Measurements from ENCODE around the gene PLK1. TPM values are rescaled to one million over a fixed set of nuclear protein-coding genes. Genes with fewer than 3 reads are reported as not detected.
A peak's percentile ranks its signal among the peaks of the same experiment; 100 is the strongest.

Gene PLK1
- total and polyA plus RNA-seq, 2 of the 13 experiments (the other 11 are each of a cell fraction or from before 2014, with no cell fraction given), result 71.5 to 76.3 TPM

DNA sequence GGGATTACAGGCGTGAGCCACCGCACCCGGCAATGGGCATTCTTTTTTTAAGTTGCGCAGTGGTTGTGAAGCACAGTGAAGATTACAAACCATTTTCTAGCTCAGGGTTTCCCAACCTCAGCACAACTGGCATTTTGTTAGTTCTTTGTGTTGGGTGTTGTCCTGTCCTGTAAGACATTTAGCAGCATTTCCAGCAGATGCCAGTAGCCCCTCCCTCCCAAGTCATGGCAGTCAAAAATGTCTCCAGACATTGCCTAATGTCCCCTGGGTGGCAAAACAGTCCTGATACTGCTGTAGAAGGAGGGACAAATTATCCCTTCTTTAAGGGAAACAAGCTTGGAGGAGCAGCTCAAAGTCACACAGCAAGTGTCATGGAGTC is 15.6 kb downstream of the PLK1 start:
- Histone ChIP-seq H3K9me3 (ENCODE audit: low read length) (no peaks in the 10 kb centered on the region), H3K4me3 (replicated peaks in 1 of 3; ENCODE audit: insufficient read depth in 1 of 3, low read depth in 2 of 3, low read length in 3 of 3) (peak overlapping the region; percentile 42 to 69 (median 50); a peak in 5 of 6 replicates), H3K79me2 (ENCODE audit: insufficient read depth, low read length) (no peaks in the 10 kb centered on the region), H2AFZ (ENCODE audit: low read length) (no peak overlapping the region), H3K27ac (ENCODE audit: extremely low read length, insufficient read depth, low read length) (peak overlapping the region; percentile 9), H3K4me2 (ENCODE audit: low read depth, low read length) (peak overlapping the region; percentile 93), H3K4me1 (ENCODE audit: insufficient read depth, low read length) (peaks cover 28% of the 10 kb centered on the region), H3K27me3 (ENCODE audit: control insufficient read depth in 1 of 2, insufficient read depth in 2 of 2, low read length in 2 of 2) (no peaks in the 10 kb centered on the region), H4K20me1 (ENCODE audit: insufficient read depth, low read length) (no peaks in the 10 kb centered on the region; the same call in 1 of the 2 replicates), H3K9ac (ENCODE audit: insufficient read depth, low read depth, low read length) (peak overlapping the region; percentile 21; the same call in 1 of the 2 replicates), H3K36me3 (replicated peaks in 1 of 2; ENCODE audit: control insufficient read depth in 1 of 2, insufficient read depth in 2 of 2, low read length in 2 of 2) (peaks cover 23 to 31% of the 10 kb centered on the region in 2 experiments)
- no peak for ATAC-seq
- TF ChIP-seq REL (CRISPR knock-in tag; conservative IDR thresholded peaks at IDR 0.05), result 0 out of 2 replicates have a peak, but pooled peaks have one; percentile 46
- TF ChIP-seq GTF3A (CRISPR knock-in tag; conservative IDR thresholded peaks at IDR 0.05), result 0 out of 2 replicates have a peak, but pooled peaks have one; percentile 16
- TF ChIP-seq ZNF577 (CRISPR knock-in tag; IDR thresholded peaks at IDR 0.05; ENCODE audit: borderline replicate concordance, low read depth), result 0 out of 2 replicates have a peak, but pooled peaks have one; percentile 15
- TF ChIP-seq RELA (CRISPR knock-in tag; IDR thresholded peaks at IDR 0.05), result no peak
- TF ChIP-seq ZNF556 (CRISPR knock-in tag; IDR thresholded peaks at IDR 0.05; ENCODE audit: borderline replicate concordance), result 0 out of 2 replicates have a peak, but pooled peaks have one; percentile 0
- TF ChIP-seq ZSCAN29 (CRISPR knock-in tag; conservative IDR thresholded peaks at IDR 0.05), result 0 out of 2 replicates have a peak, but pooled peaks have one; percentile 8
- TF ChIP-seq ZBTB3 (CRISPR knock-in tag; IDR thresholded peaks at IDR 0.05; ENCODE audit: borderline replicate concordance, low read depth), result 0 out of 2 replicates have a peak, but pooled peaks have one; percentile 19
- 0 out of 2 replicates have a peak, but pooled peaks have one; percentile 32 for TF ChIP-seq ZNF589 (CRISPR knock-in tag; conservative IDR thresholded peaks at IDR 0.05)
- TF ChIP-seq, protein P1, sequence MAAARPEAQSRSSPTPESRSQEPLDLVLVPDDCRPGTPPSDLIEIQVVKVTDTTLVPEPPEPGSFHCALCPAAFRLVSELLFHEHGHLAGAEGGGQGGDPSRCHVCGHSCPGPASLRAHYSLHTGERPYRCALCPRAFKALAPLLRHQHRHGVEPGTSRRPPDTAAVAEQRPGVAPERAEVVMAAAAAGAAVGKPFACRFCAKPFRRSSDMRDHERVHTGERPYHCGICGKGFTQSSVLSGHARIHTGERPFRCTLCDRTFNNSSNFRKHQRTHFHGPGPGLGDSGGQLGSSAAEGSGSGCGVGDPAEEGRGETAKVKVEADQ (CRISPR knock-in tag; IDR thresholded peaks at IDR 0.05; ENCODE audit: borderline replicate concordance), result 0 out of 2 replicates have a peak, but pooled peaks have one; percentile 10
- TF ChIP-seq, protein P2, sequence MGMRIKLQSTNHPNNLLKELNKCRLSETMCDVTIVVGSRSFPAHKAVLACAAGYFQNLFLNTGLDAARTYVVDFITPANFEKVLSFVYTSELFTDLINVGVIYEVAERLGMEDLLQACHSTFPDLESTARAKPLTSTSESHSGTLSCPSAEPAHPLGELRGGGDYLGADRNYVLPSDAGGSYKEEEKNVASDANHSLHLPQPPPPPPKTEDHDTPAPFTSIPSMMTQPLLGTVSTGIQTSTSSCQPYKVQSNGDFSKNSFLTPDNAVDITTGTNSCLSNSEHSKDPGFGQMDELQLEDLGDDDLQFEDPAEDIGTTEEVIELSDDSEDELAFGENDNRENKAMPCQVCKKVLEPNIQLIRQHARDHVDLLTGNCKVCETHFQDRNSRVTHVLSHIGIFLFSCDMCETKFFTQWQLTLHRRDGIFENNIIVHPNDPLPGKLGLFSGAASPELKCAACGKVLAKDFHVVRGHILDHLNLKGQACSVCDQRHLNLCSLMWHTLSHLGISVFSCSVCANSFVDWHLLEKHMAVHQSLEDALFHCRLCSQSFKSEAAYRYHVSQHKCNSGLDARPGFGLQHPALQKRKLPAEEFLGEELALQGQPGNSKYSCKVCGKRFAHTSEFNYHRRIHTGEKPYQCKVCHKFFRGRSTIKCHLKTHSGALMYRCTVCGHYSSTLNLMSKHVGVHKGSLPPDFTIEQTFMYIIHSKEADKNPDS (CRISPR knock-in tag; IDR thresholded peaks at IDR 0.05), result 0 out of 2 replicates have a peak, but pooled peaks have one; percentile 12
- no peak for TF ChIP-seq TRIM24 (CRISPR knock-in tag; IDR thresholded peaks at IDR 0.05)
- 0 out of 2 replicates have a peak, but pooled peaks have one; percentile 39 for TF ChIP-seq ZNF547 (CRISPR knock-in tag; IDR thresholded peaks at IDR 0.05)
- TF ChIP-seq MTF2 (CRISPR knock-in tag; IDR thresholded peaks at IDR 0.05; ENCODE audit: borderline replicate concordance), result 0 out of 2 replicates have a peak, but pooled peaks have one; percentile 18
- TF ChIP-seq ZNF564 (CRISPR knock-in tag; IDR thresholded peaks at IDR 0.05), result no peak
- TF ChIP-seq ZNF737 (CRISPR knock-in tag; IDR thresholded peaks at IDR 0.05; ENCODE audit: borderline replicate concordance), result 0 out of 2 replicates have a peak, but pooled peaks have one; percentile 38
- no peak for TF ChIP-seq ZNF260 (CRISPR knock-in tag; IDR thresholded peaks at IDR 0.05; ENCODE audit: borderline replicate concordance, low read depth)
- no TSS peak for BruUV-seq (replicated peaks)
- in situ Hi-C loops (cut with HindIII; ENCODE audit: extremely low pct_ligation_motif_present, low pct_unique_long_range_greater_than_20kb) (no loop called here), intact Hi-C loops (cut with micrococcal nuclease; ENCODE audit: unreplicated experiment) (no loop called here)
- DNase-seq (ENCODE audit: low spot score), result no peak
- 97% methylated on average over 4 of the region's 4 CpGs for WGBS (ENCODE audit: low lambda C conversion rate)
- POLR2A ChIA-PET, result interaction anchor here (0.6 to 1.3 kb wide), 3 partner anchors 15 to 218 kb away, joined by 4 to 5 read pairs (median 4); partner anchors contain the start of gene PALB2
- FAIRE-seq, result no peak
- CTCF ChIA-PET (ENCODE audit: low intra/inter-chr PET ratio, low total read pairs), result no interaction called here

Data from HepG2 (cell line).